Astrocyte of the hippocampus (primary cell): ENCODE data around the gene WDR82.
"Not testable (repeated sequence)": the region's sequence is repeated elsewhere in the genome, so short reads cannot be mapped to it uniquely, and the experiment has no call there.

ENCODE experiments used
- DNase-seq: peaks from one replicate; pipeline ENCODE4 v3.0.0; 2011; ENCODE audit warnings: low read depth, low spot score

The WDR82 gene

GRCh38 chr3:52289747-52290595 lies 11.5 kb upstream of the WDR82 start:
- DNase-seq: no peak

GRCh38 chr3:52289338-52289746 lies 10.9 kb upstream of the WDR82 start:
- no peak for DNase-seq

- DNase-seq: no peak
Observed at GRCh38 chr3:52288674-52289073, 10.2 kb upstream of the WDR82 start.

- DNase-seq: peak; percentile 14
Observed at GRCh38 chr3:52286777-52287110, 8.3 kb upstream of the WDR82 start.

- not testable (repeated sequence) for DNase-seq
Observed at GRCh38 chr3:52284051-52284450, 5.6 kb upstream of the WDR82 start.

GRCh38 chr3:52283306-52283705 lies 4.9 kb upstream of the WDR82 start:
- no peak for DNase-seq

GRCh38 chr3:52281981-52282801 lies 3.7 kb upstream of the WDR82 start:
- peak; percentile 36 for DNase-seq

- peak; percentile 72 for DNase-seq
Observed at GRCh38 chr3:52280050-52280461, 1.6 kb upstream of the WDR82 start.

GRCh38 chr3:52279596-52279995 lies 1.1 kb upstream of the WDR82 start:
- no peak for DNase-seq

GRCh38 chr3:52277972-52278509 lies 408 bp downstream of the WDR82 start:
- no peak for DNase-seq

GRCh38 chr3:52277071-52277964 lies 1.1 kb downstream of the WDR82 start:
- DNase-seq: peak; percentile 77

- DNase-seq: not testable (repeated sequence)
Observed at GRCh38 chr3:52274781-52275180, 3.7 kb downstream of the WDR82 start.

- no peak for DNase-seq
Observed at GRCh38 chr3:52272831-52273230, 5.6 kb downstream of the WDR82 start.

GRCh38 chr3:52272172-52272571 lies 6.3 kb downstream of the WDR82 start:
- not testable (repeated sequence) for DNase-seq

- DNase-seq: no peak
Observed at GRCh38 chr3:52270252-52270754, 8.1 kb downstream of the WDR82 start.

GRCh38 chr3:52269776-52270175 lies 8.7 kb downstream of the WDR82 start:
- no peak for DNase-seq

GRCh38 chr3:52268036-52268435 lies 10.4 kb downstream of the WDR82 start:
- no peak for DNase-seq

- DNase-seq: no peak
Observed at GRCh38 chr3:52265387-52265786, 13.1 kb downstream of the WDR82 start.

GRCh38 chr3:52262447-52262846 lies 16.0 kb downstream of the WDR82 start:
- DNase-seq: no peak

GRCh38 chr3:52259448-52259847 lies 19.0 kb downstream of the WDR82 start:
- no peak for DNase-seq

- no peak for DNase-seq
Observed at GRCh38 chr3:52259035-52259434, 19.4 kb downstream of the WDR82 start.
